Neural crest cell (in vitro differentiated cells): ENCODE measurements around the gene NKX2-2. TPM values are rescaled to one million over a fixed set of nuclear protein-coding genes. Genes with fewer than 3 reads are reported as not detected.

Experiments used
- DNase-seq: peaks from one replicate; pipeline ENCODE4 v3.0.0; 2021; ENCODE audit warnings: low read depth, mixed read lengths, low spot score
- H3K27ac Mint-ChIP-seq: one replicate; pipeline ENCODE4 v1.8.0; 2021; ENCODE audit warnings: mild to moderate bottlenecking, mixed read lengths; ENCODE audit not compliant: unreplicated experiment
- H3K27me3 Mint-ChIP-seq: 2 replicates; pipeline ENCODE4 v1.8.0; 2021; ENCODE audit warnings: low read depth, mild to moderate bottlenecking, mixed read lengths
- H3K36me3 Mint-ChIP-seq: 2 replicates; pipeline ENCODE4 v1.8.0; 2021; ENCODE audit warnings: low read depth, mild to moderate bottlenecking, mixed read lengths
- H3K4me1 Mint-ChIP-seq: 2 replicates; pipeline ENCODE4 v1.8.0; 2021; ENCODE audit warnings: mixed read lengths
- H3K4me3 Mint-ChIP-seq: one replicate; pipeline ENCODE4 v1.8.0; 2021; ENCODE audit warnings: mild to moderate bottlenecking, mixed read lengths
- H3K9me3 Mint-ChIP-seq: 2 replicates; pipeline ENCODE4 v1.8.0; 2021; ENCODE audit warnings: mixed read lengths
- CTCF ChIP-seq: fragments of 200-600 bp; sonication (generic); conservative IDR thresholded peaks from 2 replicates; pipeline ENCODE4 v1.5.0; 2021; ENCODE audit warnings: antibody characterized with exemption, mild to moderate bottlenecking
- total RNA-seq: library from RNA; stranded (reverse); gene quantifications from 2 replicates; pipeline ENCODE4 v1.2.1, GENCODE V29; 2021

The NKX2-2 gene
- total RNA-seq, 1 donor from 2014 or later = not detected

GRCh38 chr20:21521596-21522480 lies 8.0 kb upstream of the NKX2-2 start:
- no peak for TF ChIP-seq CTCF
- Mint-ChIP-seq H3K27me3 (peaks cover 96% of the 10 kb centered on the region), H3K36me3 (peaks cover 3% of the 10 kb centered on the region), H3K4me1 (peaks cover 3% of the 10 kb centered on the region), H3K4me3 (no peak overlapping the region), H3K9me3 (no peaks in the 10 kb centered on the region), H3K27ac (no peak overlapping the region)
- no peak for DNase-seq

GRCh38 chr20:21520702-21521595 lies 7.1 kb upstream of the NKX2-2 start:
- peak overlapping the region; percentile 19 for H3K4me3 Mint-ChIP-seq
- peaks cover 3% of the 10 kb centered on the region for H3K36me3 Mint-ChIP-seq
- peaks cover 96% of the 10 kb centered on the region for H3K27me3 Mint-ChIP-seq
- peaks cover 7% of the 10 kb centered on the region for H3K4me1 Mint-ChIP-seq
- no peaks in the 10 kb centered on the region for H3K9me3 Mint-ChIP-seq
- peak; percentile 34 for TF ChIP-seq CTCF
- peak; percentile 7 for DNase-seq
- H3K27ac Mint-ChIP-seq = no peak overlapping the region

- H3K36me3 Mint-ChIP-seq = peaks cover 3% of the 10 kb centered on the region
- H3K27ac Mint-ChIP-seq = no peak overlapping the region
- H3K9me3 Mint-ChIP-seq = no peaks in the 10 kb centered on the region
- H3K27me3 Mint-ChIP-seq = peaks cover 95% of the 10 kb centered on the region
- peaks cover 11% of the 10 kb centered on the region for H3K4me1 Mint-ChIP-seq
- H3K4me3 Mint-ChIP-seq = no peak overlapping the region
- no peak for TF ChIP-seq CTCF
- no peak for DNase-seq
Measured at GRCh38 chr20:21519136-21519584, 5.3 kb upstream of the NKX2-2 start.

- H3K27me3 Mint-ChIP-seq = peaks cover 95% of the 10 kb centered on the region
Measured at GRCh38 chr20:21518292-21518991, 4.6 kb upstream of the NKX2-2 start.

More at GRCh38 chr20:21518292-21518991, 4.6 kb upstream of the NKX2-2 start:
- Mint-ChIP-seq H3K4me1 (peaks cover 14% of the 10 kb centered on the region), H3K9me3 (no peaks in the 10 kb centered on the region), H3K27ac (no peak overlapping the region), H3K36me3 (peaks cover 3% of the 10 kb centered on the region), H3K4me3 (no peak overlapping the region)
- no peak for TF ChIP-seq CTCF
- no peak for DNase-seq
